ENCODE data around the gene COBLL1.

GRCh38 chr2:164797627-164798026, 44.0 kb downstream of the COBLL1 start:
- TF ChIP-seq CTCF (conservative IDR thresholded peaks at IDR 0.05; ENCODE audit: low read depth, low read length) = no peak
- TF ChIP-seq EZH2 (IDR thresholded peaks at IDR 0.05; ENCODE audit: low read length, unreplicated experiment) = no peak

Data from PC-3 (cell line).